HAP-1 (cell line): ENCODE measurements around the gene FBXL22.
A peak's percentile ranks its signal among the peaks of the same experiment; 100 is the strongest.
"Not testable (repeated sequence)": the region's sequence is repeated elsewhere in the genome, so short reads cannot be mapped to it uniquely, and the experiment has no call there.

Experiments used
- DNase-seq, 2 experiments: peaks; one replicate each; pipeline ENCODE4 v3.0.0-alpha.2; 2016 to 2020; ENCODE audit warnings: low spot score in 2 of 2
- H3K27me3 ChIP-seq: fragments of 250-450 bp; sonication (Bioruptor Pico); 2 replicates; pipeline ENCODE4 v1.5.1; 2020; ENCODE audit warnings: low read depth, mild to moderate bottlenecking, moderate library complexity
- H3K36me3 ChIP-seq: fragments of 250-450 bp; sonication (Bioruptor Pico); replicated peaks from 2 replicates; pipeline ENCODE4 v1.5.1; 2020; ENCODE audit warnings: mild to moderate bottlenecking
- H3K4me1 ChIP-seq: fragments of 250-450 bp; sonication (Bioruptor Pico); 2 replicates; pipeline ENCODE4 v1.5.1; 2020; ENCODE audit warnings: mild to moderate bottlenecking
- H3K4me3 ChIP-seq: fragments of 250-450 bp; sonication (Bioruptor Pico); 2 replicates; pipeline ENCODE4 v1.5.1; 2020; ENCODE audit warnings: mild to moderate bottlenecking, moderate library complexity
- H3K9me3 ChIP-seq: fragments of 250-450 bp; sonication (Bioruptor Pico); 2 replicates; pipeline ENCODE4 v1.5.1; 2020; ENCODE audit warnings: mild to moderate bottlenecking, moderate library complexity
- in situ Hi-C: fragments of 300-500 bp; cut with MboI; formaldehyde crosslinking; loops from 3 replicates; pipeline ENCODE4 v1.14.3; 2020; ENCODE audit warnings: low sequenced_read_pairs, inconsistent platforms, mixed read lengths

The FBXL22 gene

GRCh38 chr15:63610209-63610841 is 13.1 kb downstream of the FBXL22 start:
- H3K9me3 ChIP-seq: no peaks in the 10 kb centered on the region
- H3K27me3 ChIP-seq: no peaks in the 10 kb centered on the region
- in situ Hi-C loops: no loop called here
- H3K4me1 ChIP-seq: peaks cover 10% of the 10 kb centered on the region
- peak; percentile 91 to 98 for DNase-seq
- peaks cover 35% of the 10 kb centered on the region for H3K36me3 ChIP-seq
- H3K4me3 ChIP-seq: no peak overlapping the region

GRCh38 chr15:63611177-63611576 is 14.0 kb downstream of the FBXL22 start:
- in situ Hi-C loops: no loop called here

DNA sequence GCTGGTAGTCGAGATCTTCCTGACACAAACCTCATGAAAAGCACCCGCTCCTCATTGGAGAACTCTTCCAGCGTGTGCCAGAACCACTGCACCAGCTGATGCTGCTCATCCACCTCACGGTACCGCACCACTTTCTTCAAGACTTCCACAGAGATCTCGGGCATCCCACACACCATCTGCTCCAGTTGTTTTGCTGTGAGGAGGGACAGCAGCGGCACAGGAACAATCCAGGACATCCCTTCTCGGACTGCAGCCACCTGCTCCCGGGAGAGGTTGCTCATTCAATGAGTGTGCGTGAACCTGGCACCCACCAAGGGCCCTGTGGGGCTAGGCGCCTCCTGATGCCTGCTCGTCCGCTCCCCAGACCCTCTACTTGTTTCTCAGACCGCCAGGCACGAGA is 15.1 kb downstream of the FBXL22 start:
- no peaks in the 10 kb centered on the region for H3K27me3 ChIP-seq
- in situ Hi-C loops: no loop called here

More at GRCh38 chr15:63611177-63611576, 14.0 kb downstream of the FBXL22 start:
- H3K4me1 ChIP-seq: peaks cover 10% of the 10 kb centered on the region
- no peak overlapping the region for H3K4me3 ChIP-seq
- H3K27me3 ChIP-seq: no peaks in the 10 kb centered on the region
- H3K9me3 ChIP-seq: no peaks in the 10 kb centered on the region
- H3K36me3 ChIP-seq: peaks cover 39% of the 10 kb centered on the region
- no peak for DNase-seq

GRCh38 chr15:63615935-63616334 is 18.7 kb downstream of the FBXL22 start:
- in situ Hi-C loops: no loop called here
- no peaks in the 10 kb centered on the region for H3K4me1 ChIP-seq
- peaks cover 23% of the 10 kb centered on the region for H3K36me3 ChIP-seq
- no peak overlapping the region for H3K4me3 ChIP-seq
- no peaks in the 10 kb centered on the region; the same call in none of the 2 replicates for H3K9me3 ChIP-seq
- DNase-seq: no peak
- no peaks in the 10 kb centered on the region for H3K27me3 ChIP-seq

More for the DNA sequence above, 15.1 kb downstream of the FBXL22 start:
- no peak for DNase-seq
- Histone ChIP-seq H3K36me3 (peaks cover 41% of the 10 kb centered on the region), H3K9me3 (no peaks in the 10 kb centered on the region; the same call in 1 of the 2 replicates), H3K4me1 (peaks cover 10% of the 10 kb centered on the region), H3K4me3 (no peak overlapping the region)

- in situ Hi-C loops: not testable (repeated sequence)
These were observed 20.0 kb downstream of the FBXL22 start for GRCh38 chr15:63617147-63617546.

DNA sequence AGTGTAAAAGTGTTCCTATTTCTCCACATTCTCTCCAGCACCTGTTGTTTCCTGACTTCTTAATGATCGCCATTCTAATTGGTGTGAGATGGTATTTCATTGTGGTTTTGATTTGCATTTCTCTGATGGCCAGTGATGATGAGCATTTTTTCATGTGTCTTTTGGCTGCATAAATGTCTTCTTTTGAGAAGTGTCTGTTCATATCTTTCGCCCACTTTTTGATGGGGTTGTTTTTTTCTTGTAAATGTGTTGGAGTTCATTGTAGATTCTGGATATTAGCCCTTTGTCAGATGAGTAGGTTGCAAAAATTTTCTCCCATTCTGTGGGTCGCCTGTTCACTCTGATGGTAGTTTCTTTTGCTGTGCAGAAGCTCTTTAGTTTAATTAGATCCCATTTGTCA is 20.4 kb downstream of the FBXL22 start:
- H3K9me3 ChIP-seq, DNase-seq, in situ Hi-C loops, H3K4me3 ChIP-seq, H3K27me3 ChIP-seq, H3K4me1 ChIP-seq: not testable (repeated sequence)
- peaks cover 28% of the 10 kb centered on the region for H3K36me3 ChIP-seq

More at GRCh38 chr15:63617147-63617546, 20.0 kb downstream of the FBXL22 start:
- not testable (repeated sequence) for H3K4me1 ChIP-seq, H3K27me3 ChIP-seq, H3K4me3 ChIP-seq, DNase-seq, H3K9me3 ChIP-seq
- peaks cover 24% of the 10 kb centered on the region for H3K36me3 ChIP-seq

DNA sequence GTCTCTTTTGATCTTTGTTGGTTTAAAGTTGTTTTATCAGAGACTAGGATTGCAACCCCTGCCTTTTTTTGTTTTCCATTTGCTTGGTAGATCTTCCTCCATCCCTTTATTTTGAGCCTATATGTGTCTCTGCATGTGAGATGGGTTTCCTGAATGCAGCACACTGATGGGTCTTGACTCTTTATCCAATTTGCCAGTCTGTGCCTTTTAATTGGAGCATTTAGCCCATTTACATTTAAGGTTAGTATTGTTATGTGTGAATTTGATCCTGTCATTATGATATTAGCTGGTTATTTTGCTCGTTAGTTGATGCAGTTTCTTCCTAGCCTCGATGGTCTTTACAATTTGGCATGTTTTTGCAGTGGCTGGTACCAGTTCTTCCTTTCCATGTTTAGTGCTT is 23.6 kb downstream of the FBXL22 start:
- H3K4me3 ChIP-seq, DNase-seq, H3K4me1 ChIP-seq, in situ Hi-C loops, H3K9me3 ChIP-seq, H3K27me3 ChIP-seq: not testable (repeated sequence)
- peaks cover 29% of the 10 kb centered on the region for H3K36me3 ChIP-seq

DNA sequence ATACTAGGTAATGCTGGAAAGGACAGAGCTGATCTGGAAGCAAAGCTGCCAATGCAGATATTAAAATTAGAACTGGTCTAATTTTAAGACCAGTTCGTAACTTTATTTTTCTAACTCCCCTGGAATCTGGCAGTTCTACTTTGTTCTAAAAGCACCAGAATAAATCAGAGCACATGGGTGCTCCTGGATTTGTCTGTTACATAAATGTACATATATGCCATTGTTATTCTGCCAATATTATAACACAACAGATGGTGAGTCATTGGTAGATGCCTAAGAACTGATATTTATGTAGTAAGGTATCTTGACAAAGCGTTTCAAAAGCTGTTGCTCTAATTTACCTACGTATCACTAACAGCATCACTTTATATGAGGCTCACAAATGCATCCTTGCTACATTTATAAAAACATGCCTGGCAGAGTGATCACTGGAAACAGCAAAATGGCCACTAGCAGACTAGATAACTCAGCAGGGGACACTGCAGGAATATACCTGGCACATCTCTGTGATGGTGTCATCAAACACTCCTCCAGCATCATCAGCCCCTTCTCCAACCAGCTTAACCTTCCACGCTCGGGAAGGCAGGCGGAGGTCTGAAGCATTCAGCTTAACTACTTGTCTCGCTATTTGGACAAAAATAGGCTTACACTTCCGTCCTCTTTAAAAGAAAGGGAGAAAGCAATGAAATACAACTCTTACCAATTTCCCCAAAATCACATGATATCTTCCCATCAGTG is 26.2 kb downstream of the FBXL22 start:
- no peak overlapping the region for H3K4me3 ChIP-seq
- H3K9me3 ChIP-seq: no peaks in the 10 kb centered on the region; the same call in 1 of the 2 replicates
- H3K36me3 ChIP-seq: peaks cover 44% of the 10 kb centered on the region
- H3K27me3 ChIP-seq: no peaks in the 10 kb centered on the region
- H3K4me1 ChIP-seq: peaks cover 9% of the 10 kb centered on the region
- no peak for DNase-seq
- in situ Hi-C loops: no loop called here

GRCh38 chr15:63626955-63627354 is 29.8 kb downstream of the FBXL22 start:
- H3K27me3 ChIP-seq: no peaks in the 10 kb centered on the region
- H3K36me3 ChIP-seq: peaks cover 54% of the 10 kb centered on the region
- H3K4me3 ChIP-seq: no peak overlapping the region
- peaks cover 9% of the 10 kb centered on the region for H3K4me1 ChIP-seq
- in situ Hi-C loops: no loop called here
- no peak for DNase-seq
- no peaks in the 10 kb centered on the region for H3K9me3 ChIP-seq

DNA sequence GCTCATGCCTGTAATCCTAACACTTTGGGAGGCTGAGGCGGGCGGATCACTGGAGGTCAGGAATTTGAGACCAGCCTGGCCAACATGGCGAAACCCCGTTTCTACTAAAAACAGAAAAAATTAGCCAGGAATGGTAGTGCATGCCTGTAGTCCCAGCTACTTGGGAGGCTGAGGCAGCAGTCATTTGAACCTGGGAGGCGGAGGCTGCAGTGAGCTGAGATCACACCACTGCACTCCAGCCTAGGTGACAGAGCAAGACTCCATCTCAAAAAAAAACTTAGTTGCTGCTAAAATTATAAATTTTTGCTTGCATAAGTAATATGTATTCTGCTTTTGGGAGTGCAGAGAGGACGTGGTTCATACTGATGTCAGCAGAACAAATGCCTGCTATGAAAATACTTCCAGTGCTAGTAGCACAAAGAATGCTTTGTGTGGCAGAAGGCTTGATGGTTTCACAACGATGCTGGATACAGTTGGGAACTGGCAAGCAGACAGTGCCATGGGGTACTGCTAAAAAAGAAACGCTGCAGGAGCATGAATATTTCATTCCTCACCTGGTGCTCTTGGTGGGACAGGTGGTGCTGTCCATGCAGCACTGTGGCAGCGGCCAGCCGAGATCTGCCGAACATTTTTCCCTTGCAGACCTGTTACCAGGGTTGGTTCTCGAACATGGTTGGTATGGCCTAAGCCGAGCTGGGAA is 31.1 kb downstream of the FBXL22 start:
- Histone ChIP-seq H3K9me3 (no peaks in the 10 kb centered on the region), H3K36me3 (peaks cover 56% of the 10 kb centered on the region), H3K27me3 (no peaks in the 10 kb centered on the region), H3K4me1 (peaks cover 9% of the 10 kb centered on the region), H3K4me3 (no peak overlapping the region)
- in situ Hi-C loops: no loop called here
- no peak for DNase-seq

GRCh38 chr15:63630036-63630751 is 33.0 kb downstream of the FBXL22 start:
- no peak overlapping the region for H3K4me3 ChIP-seq
- H3K9me3 ChIP-seq: no peaks in the 10 kb centered on the region
- no peaks in the 10 kb centered on the region for H3K27me3 ChIP-seq
- in situ Hi-C loops: no loop called here
- peaks cover 9% of the 10 kb centered on the region for H3K4me1 ChIP-seq
- no peak for DNase-seq
- peaks cover 54% of the 10 kb centered on the region for H3K36me3 ChIP-seq

GRCh38 chr15:63633312-63633711 is 36.1 kb downstream of the FBXL22 start:
- DNase-seq: no peak
- Histone ChIP-seq H3K36me3 (peaks cover 48% of the 10 kb centered on the region), H3K27me3 (no peaks in the 10 kb centered on the region), H3K4me1 (no peaks in the 10 kb centered on the region), H3K4me3 (no peak overlapping the region), H3K9me3 (no peaks in the 10 kb centered on the region)
- in situ Hi-C loops: no loop called here

- Histone ChIP-seq H3K36me3 (peaks cover 51% of the 10 kb centered on the region), H3K4me3 (no peak overlapping the region), H3K27me3 (no peaks in the 10 kb centered on the region), H3K4me1 (no peaks in the 10 kb centered on the region), H3K9me3 (no peaks in the 10 kb centered on the region)
- DNase-seq: no peak
- in situ Hi-C loops: no loop called here
These were observed 37.0 kb downstream of the FBXL22 start for GRCh38 chr15:63634154-63634553.
